Kidney tubule cell (primary cell): ENCODE data around the gene PLCH2.
A peak's percentile ranks its signal among the peaks of the same experiment; 100 is the strongest.

Experiments used
- DNase-seq: peaks from one replicate; pipeline ENCODE4 v3.0.0-alpha.2; 2018; ENCODE audit warnings: low spot score

Gene PLCH2

GRCh38 chr1:2479618-2480017 lies 3.5 kb downstream of the PLCH2 start:
- DNase-seq: no peak

- DNase-seq: no peak
Measured at GRCh38 chr1:2480236-2480985, 4.3 kb downstream of the PLCH2 start.

GRCh38 chr1:2480986-2481364 lies 4.9 kb downstream of the PLCH2 start:
- peak; percentile 71 for DNase-seq

DNA sequence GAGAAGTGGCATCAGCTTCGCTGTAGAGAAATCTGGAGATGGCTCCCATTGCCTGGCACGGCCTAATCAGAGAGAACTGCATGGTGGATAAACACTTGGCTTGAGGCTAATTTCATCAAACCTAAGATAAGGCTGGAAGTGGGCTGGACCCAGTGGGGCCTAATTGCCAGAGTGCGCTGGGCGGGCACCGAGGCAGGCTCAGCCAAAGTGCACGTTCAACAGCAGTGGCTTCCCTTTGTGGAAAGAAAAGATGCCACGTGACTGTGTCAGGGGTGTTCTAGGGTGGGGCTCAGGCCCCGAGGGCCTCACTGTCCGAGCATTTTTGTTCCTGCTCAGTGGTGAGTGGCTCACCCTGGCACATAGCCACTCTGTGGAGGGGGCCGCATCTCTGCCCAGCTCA lies 5.8 kb downstream of the PLCH2 start:
- DNase-seq: peak; percentile 46

DNA sequence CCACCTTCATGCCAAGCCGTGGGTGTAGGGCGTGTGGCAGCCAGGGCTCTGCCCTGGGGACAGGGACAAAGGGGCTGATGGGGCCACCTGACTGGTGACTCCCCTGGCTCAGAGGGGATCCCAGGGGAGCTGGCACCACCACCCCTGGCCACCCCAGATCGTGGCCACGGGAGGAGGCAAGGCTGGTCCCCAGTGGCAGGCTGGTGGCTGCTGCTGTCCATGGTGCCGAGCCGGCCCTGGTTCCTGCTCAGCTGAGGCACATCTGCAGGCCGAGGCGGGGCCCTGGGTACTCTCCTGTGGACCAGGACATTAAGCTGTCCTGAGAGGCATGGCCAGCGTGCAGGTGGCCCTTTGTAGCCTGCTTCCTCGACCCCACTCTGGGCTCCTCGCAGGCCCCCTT lies 6.5 kb downstream of the PLCH2 start:
- no peak for DNase-seq

DNA sequence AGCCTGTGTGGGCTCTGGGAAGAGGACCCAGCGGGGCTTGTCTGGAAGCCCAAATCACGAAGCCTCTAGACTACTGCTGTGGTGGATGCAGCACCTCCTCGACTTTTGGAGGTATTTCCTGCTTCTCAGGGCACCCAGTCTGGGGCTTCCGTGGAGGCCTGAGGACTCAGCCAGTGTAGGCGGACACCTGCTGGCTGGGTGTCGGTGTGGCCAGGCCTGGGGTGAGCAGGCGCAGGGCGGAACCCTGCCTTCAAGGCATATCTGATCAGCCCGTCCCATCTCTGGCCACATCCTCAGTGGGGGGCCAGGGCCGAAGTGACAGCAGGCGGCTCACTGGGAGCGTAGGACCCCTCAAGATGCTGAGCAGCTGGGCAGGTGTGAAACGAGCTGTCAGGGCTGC lies 6.9 kb downstream of the PLCH2 start:
- DNase-seq: no peak

DNA sequence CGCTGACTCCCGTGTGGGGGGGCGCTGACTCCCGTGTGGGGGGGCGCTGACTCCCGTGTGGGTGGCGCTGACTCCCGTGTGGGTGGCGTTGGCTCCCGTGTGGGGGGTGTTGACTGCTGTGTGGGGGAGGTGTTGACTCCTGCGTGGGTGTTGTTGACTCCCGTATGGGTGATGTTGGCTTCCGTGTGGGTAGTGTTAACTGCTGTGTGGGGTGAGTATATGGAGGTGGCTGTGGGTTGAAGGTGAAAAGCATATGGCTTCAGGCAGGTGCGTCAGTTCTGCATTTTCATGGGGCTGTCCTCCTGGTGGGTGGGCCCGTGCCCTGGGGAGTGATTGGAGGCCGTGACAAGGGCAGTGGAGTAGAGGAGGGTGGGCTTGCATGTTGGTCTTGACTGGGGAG lies 7.9 kb downstream of the PLCH2 start:
- DNase-seq: no peak

DNA sequence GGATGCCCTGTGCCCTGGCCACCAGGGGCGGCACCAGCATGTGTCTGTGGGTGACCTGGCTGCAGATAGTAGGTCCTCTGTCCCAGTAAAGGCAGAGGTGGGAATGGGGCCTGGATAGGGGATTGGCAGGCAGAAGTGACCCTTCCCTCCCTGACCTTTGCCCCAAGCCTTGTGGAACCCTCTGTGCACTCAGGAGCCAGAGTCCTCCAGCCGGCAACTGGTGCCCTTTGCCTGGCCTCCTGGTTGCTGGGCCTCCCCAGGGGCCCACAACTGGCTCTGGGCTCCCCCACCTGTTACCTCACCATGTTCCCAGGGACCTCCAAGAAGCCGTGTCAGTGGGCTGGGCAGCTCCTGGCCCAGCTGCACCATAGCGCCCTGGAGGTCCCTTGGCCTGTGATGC lies 10.0 kb downstream of the PLCH2 start:
- DNase-seq: no peak

DNA sequence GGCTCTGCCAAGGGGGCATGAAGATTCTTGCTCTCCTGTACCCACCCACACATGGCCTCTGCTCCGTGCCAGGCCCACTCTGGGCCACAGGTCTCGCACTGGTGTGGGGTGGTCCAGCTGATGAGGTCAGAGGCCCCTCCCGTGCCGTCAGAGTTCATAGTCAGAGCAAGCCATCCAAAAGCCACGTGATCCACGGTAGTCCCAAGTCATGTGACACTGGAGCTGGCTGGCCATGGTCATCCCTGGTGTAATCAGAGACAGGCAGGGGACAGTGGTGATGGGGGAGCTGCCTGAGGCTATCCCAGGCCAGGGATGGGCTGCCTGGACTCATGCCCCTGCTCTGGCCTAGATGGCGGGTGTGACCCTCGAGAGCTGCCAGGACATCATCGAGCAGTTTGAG lies 10.5 kb downstream of the PLCH2 start:
- DNase-seq: no peak

DNA sequence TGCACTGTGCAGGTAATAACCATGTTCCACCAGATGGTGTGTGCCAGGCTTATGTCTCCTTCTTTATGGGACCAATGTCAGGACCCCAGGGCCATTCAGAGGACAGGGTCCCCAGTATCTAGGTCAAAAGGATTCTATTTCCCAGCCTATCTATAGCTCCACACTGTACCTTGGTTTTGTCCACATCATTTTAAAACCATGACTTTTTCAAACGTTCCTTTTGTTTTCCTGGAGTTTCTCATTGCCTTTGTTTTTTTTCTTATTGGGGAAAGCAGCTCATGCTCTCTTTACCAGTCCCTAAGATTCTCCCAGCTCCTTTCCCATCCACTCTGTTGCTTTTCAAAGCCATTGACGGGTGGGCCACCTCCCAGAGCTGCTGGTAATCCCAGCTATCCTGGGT lies 12.6 kb downstream of the PLCH2 start:
- DNase-seq: no peak

DNA sequence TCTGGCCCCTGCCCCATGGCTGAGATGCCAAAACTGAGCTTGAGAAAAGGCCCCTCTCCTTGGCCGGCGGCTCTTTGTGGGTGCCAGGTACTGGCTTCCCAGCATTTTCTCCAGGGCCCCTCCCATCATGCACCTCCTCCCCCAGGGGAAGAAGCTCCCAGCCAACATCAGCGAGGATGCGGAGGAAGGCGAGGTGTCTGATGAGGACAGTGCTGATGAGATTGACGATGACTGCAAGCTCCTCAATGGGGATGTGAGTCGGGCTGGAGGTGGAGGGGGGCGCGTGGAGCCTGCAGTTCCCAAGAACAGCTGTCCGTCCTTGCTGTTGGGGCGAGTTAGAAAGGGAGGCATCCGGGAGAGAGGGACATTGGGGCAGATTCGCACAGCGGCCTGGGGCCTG lies 13.5 kb downstream of the PLCH2 start:
- DNase-seq: no peak

DNA sequence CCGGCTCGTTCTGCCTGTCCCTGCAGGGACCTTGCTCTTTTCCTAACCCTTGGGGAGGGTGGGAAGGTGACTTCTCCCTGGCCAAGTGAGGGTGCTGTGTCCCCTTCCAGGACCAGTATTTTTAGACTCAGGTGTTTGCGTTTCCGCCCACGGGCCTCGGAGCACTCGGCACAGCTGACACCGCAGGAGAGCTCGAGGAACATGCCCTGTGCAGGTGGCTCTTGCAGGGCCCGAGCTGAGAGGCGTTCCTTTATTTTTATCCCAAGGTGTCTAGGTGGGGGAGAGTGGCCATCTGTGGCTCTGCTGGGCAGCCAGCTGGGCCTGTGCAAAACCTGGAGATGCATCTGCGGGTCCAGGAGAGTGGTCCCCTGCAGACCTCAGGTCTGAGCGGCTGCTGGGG lies 16.0 kb downstream of the PLCH2 start:
- no peak for DNase-seq

DNA sequence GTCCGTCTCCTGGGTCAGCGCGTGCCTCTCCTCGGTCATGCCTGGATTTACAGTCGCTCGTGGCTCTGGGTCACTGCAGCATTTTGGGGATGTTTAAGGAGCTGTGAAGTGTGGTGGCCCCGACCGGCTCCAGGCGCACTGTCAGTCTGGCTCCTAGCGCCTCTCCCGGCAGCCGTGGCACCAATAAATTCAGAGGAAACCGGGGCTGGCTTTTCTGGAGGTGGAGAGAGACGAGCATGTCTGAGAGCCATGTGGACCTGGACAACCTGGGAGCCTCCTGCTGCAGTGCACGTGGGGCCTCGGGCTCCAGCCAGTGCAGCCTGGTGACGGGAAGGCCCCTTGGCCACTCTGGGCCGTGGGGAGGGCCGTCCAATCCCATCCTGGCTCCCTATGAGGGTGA lies 17.1 kb downstream of the PLCH2 start:
- DNase-seq: no peak

- DNase-seq: no peak
Measured at GRCh38 chr1:2493691-2494322, 17.7 kb downstream of the PLCH2 start.

GRCh38 chr1:2494323-2494693 lies 18.2 kb downstream of the PLCH2 start:
- DNase-seq: no peak

- DNase-seq: no peak
Measured at GRCh38 chr1:2495026-2495425, 18.9 kb downstream of the PLCH2 start.

GRCh38 chr1:2495546-2495945 lies 19.5 kb downstream of the PLCH2 start:
- DNase-seq: no peak

GRCh38 chr1:2496087-2496622 lies 20.1 kb downstream of the PLCH2 start:
- DNase-seq: peak; percentile 28

DNA sequence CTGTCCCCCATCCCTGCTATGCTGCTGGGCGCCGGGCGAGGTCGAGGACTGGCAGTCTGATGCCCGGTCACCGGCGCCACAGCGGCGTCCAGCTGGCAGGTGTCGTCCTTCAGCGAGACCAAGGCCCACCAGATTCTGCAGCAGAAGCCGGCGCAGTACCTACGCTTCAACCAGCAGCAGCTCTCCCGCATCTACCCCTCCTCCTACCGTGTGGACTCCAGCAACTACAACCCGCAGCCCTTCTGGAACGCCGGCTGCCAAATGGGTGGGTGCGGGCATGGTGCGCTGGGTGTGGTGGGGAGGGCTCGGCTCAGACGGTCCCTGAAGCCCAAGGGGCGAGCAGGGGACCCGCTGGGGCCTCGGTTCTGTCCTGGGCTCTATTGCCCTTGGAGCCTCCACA lies 20.7 kb downstream of the PLCH2 start:
- no peak for DNase-seq

GRCh38 chr1:2497891-2498290 lies 21.8 kb downstream of the PLCH2 start:
- no peak for DNase-seq

DNA sequence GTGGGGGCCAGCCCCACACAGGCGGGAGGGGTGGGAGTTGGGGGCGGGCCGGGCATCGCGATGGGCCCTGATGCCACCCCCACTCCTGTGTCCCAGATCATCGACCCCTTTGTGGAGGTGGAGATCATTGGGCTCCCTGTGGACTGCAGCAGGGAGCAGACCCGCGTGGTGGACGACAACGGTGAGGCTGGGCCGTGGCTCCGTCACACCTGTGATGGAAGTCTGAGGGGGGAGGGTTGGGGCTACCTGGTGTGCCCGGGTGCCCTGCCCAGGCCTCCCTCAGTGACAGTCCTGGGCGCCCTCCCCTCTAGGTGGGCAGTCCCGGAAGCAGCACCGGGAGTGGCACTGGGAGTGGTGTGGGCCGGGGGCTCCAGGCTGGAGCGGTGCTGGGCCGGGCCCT lies 22.6 kb downstream of the PLCH2 start:
- DNase-seq: no peak

DNA sequence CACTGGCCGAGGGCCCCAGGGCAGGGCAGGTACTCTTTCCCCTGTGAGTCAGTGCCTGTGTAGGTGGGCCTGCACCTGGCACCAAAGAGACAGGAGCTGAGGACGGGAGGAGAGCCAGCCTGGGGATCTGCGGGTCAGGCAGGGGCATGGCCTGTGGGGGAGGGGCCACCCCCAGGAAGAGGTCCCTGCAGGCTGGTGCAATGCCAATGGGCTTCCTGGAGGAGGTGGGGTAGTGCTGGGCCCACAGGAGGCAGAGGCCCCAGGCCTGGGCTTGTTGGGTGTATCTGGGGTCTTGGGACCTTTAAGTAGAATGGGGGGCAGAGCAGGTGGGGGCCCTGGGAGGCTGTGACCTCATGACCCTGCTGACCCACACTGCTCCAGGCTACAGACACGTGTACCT lies 23.2 kb downstream of the PLCH2 start:
- no peak for DNase-seq

- no peak for DNase-seq
Measured at GRCh38 chr1:2499986-2500596, 24.0 kb downstream of the PLCH2 start.
